Heart left ventricle (tissue), 16 donors: ENCODE data around the gene AIP. TPM values are rescaled to one million over a fixed set of nuclear protein-coding genes. Genes with fewer than 3 reads are reported as not detected.

ENCODE experiments used
- ATAC-seq, 4 donors: fragments of 200-7000 bp; cut with Tn5 transposase; one replicate each; pipeline ENCODE4 v1.9.1; 2020 to 2022; ENCODE audit warnings: moderate library complexity in 4 of 4, mild to moderate bottlenecking in 3 of 4, moderate number of reproducible peaks in 1 of 4
- DNase-seq, 5 donors: peaks; one replicate each; pipeline ENCODE4 v3.0.0-alpha.2; 2020
- H3K27ac ChIP-seq, 12 donors: fragments of 200-600 bp; sonication (generic) in 4 of 12; one replicate each; pipeline versions ENCODE4 v1.5.0 to v1.8.0; 2016 to 2022; ENCODE audit warnings: mild to moderate bottlenecking in 2 of 12
- H3K27me3 ChIP-seq, 9 donors: fragments of 200-600 bp; sonication (generic) in 2 of 9; one replicate each; pipeline versions ENCODE4 v1.5.1 to v1.8.0; 2016 to 2022; ENCODE audit warnings: mild to moderate bottlenecking in 3 of 9
- H3K36me3 ChIP-seq, 9 donors: fragments of 200-600 bp; sonication (generic) in 2 of 9; one replicate each; pipeline versions ENCODE4 v1.5.0 to v1.8.0; 2018 to 2022; ENCODE audit warnings: mild to moderate bottlenecking in 2 of 9
- H3K4me1 ChIP-seq, 12 donors: fragments of 200-600 bp; sonication (generic) in 4 of 12; one replicate each; pipeline versions ENCODE4 v1.5.0 to v1.8.0; 2016 to 2022; ENCODE audit warnings: mild to moderate bottlenecking in 3 of 12
- H3K4me3 ChIP-seq, 12 donors: fragments of 200-600 bp; sonication (generic) in 4 of 12; one replicate each; pipeline versions ENCODE4 v1.5.0 to v1.8.0; 2017 to 2022; ENCODE audit warnings: mild to moderate bottlenecking in 9 of 12, moderate library complexity in 4 of 12
- H3K9me3 ChIP-seq, 12 donors: fragments of 200-600 bp; sonication (generic) in 4 of 12; one replicate each; pipeline versions ENCODE4 v1.5.0 to v1.8.0; 2016 to 2022; ENCODE audit warnings: mild to moderate bottlenecking in 1 of 12
- CTCF ChIP-seq, 12 donors: fragments of 200-600 bp; sonication (generic) in 4 of 12; IDR thresholded peaks; one replicate each; pipeline versions ENCODE4 v1.5.0 to v1.8.0; 2018 to 2022; ENCODE audit warnings: antibody characterized with exemption in 12 of 12, mild to moderate bottlenecking in 5 of 12
- POLR2A ChIP-seq, 2 donors: fragments of 450-650 bp; IDR thresholded peaks; one replicate each; pipeline ENCODE4 v1.6.1; 2017; ENCODE audit warnings: antibody characterized with exemption in 2 of 2, mild to moderate bottlenecking in 2 of 2, moderate library complexity in 2 of 2
- WGBS, 4 donors: extraction: QIAGEN DNeasy Blood & Tissue Kit in 2 of 4; methylation state at CpG; one replicate each; pipeline versions ENCODE4 v1.1.5 to v1.1.7; 2013 to 2018; 5-methylcytosine and 5-hydroxymethylcytosine counted together
- intact Hi-C, 10 donors: fragments of 100-400 bp; cut with DNase I; formaldehyde crosslinking; loops; one replicate each; pipeline versions ENCODE4 v1.11.1 to v1.14.2; 2022
- polyA plus RNA-seq, 2 donors: library from polyadenylated mRNA; stranded (reverse); fragments of 200-250 nt; gene quantifications; one replicate each; pipeline ENCODE4 v1.2.3, GENCODE V29; 2013
- total RNA-seq, 9 donors: library from RNA; depleted of rRNA in 2 of 9; stranded (reverse); fragments of >200 nt in 2 of 9; fragmentation: NEBNext Ultra II Directional in 3 of 9; extraction: Animal tissue kit (Norgen Biotek cat#: 25700) in 3 of 9; gene quantifications; one replicate each; pipeline versions ENCODE4 v1.1.0 to v1.2.4, GENCODE V29; 2016 to 2023
- donor health status: ischemic (EF 13 %, LVEDD 7.1; RV severe dilation, severe dysfunction).
- donor health status: healthy with polysubstance abuse.
- donor health status: DM: no; HTN: yes; CAD: no.
- donor health status: DM: no; HTN: no; CAD: no.
- donor health status: ischemic (EF 25% LVEDD 6.9; RV normal size, moderate dysfunction).
- donor health status: ischemic (EF 25% LVEDD 5.7; RV mildly dilated, moderate dysfunction).
- donor health status: healthy.
- donor health status: DM: yes; HTN: yes; CAD: no.
- donor health status: ischemic (EF 35%, LVEDD 5.7; RV mildly dilated, moderate dysfunction).
- donor health status: nonischemic (EF 11% LVEDD 7.7; RV severe dilation, severe dysfunction).
- donor health status: DM: yes; HTN: yes; CAD: no.
- donor health status: PGD.
- donor health status: ischemic (EF 29% LVEDD 5.4; RV normal size, mild dysfunction).
- donor health status: nonischemic (EF 23%, LVEDD 6.1; RV moderate dilation, normal function).

The AIP gene
- total and polyA plus RNA-seq, 11 donors, result 41.7 to 96.4 (median 57.9) TPM

- Histone ChIP-seq H3K36me3 (no peaks in the 10 kb centered on the region), H3K9me3 (no peaks in the 10 kb centered on the region), H3K27ac (no peak overlapping the region), H3K27me3 (no peaks in the 10 kb centered on the region), H3K4me3 (no peak overlapping the region), H3K4me1 (peaks cover 0 to 29% (median 5%) of the 10 kb centered on the region in 12 donors)
- DNase-seq (no peak), ATAC-seq (no peak)
- intact Hi-C loops, result no loop called here
- TF ChIP-seq POLR2A (IDR thresholded peaks at IDR 0.05) (no peak), CTCF (IDR thresholded peaks at IDR 0.05) (no peak)
- 88 to 95% (median 94%) methylated on average over 15 to 21 of the region's 21 CpGs for WGBS, 4 donors
Observed at GRCh38 chr11:67453816-67454732, 28.8 kb upstream of the AIP start.

GRCh38 chr11:67455054-67455453, 27.8 kb upstream of the AIP start, which contains the start of gene CABP4:
TSS of gene CABP4 (plus strand) at chr11:67455354. CDS start at chr11:67455424, 70 bp downstream.
- no peak for TF ChIP-seq POLR2A (IDR thresholded peaks at IDR 0.05)
- TF ChIP-seq CTCF (IDR thresholded peaks at IDR 0.05), result no peak
- H3K36me3 ChIP-seq, result no peaks in the 10 kb centered on the region
- no peak for DNase-seq

GRCh38 chr11:67456068-67456705, 26.6 kb upstream of the AIP start:
- 79 to 87% (median 80%) methylated on average over 7 to 25 of the region's 25 CpGs for WGBS, 4 donors
- Histone ChIP-seq H3K27ac (no peak overlapping the region), H3K9me3 (no peaks in the 10 kb centered on the region), H3K4me1 (peaks cover 0 to 14% (median 5%) of the 10 kb centered on the region in 12 donors), H3K4me3 (no peak overlapping the region), H3K36me3 (no peaks in the 10 kb centered on the region), H3K27me3 (no peaks in the 10 kb centered on the region)
- TF ChIP-seq CTCF (IDR thresholded peaks at IDR 0.05) (no peak), POLR2A (IDR thresholded peaks at IDR 0.05) (no peak)
- ATAC-seq (no peak), DNase-seq (peak in 1 of 5 donors; percentile 22)
- intact Hi-C loops, result no loop called here

More at GRCh38 chr11:67455054-67455453, 27.8 kb upstream of the AIP start, which contains the start of gene CABP4:
- H3K27me3 ChIP-seq, result no peaks in the 10 kb centered on the region
- 90 to 96% (median 94%) methylated on average over 3 of the region's 3 CpGs for WGBS, 4 donors
- no peak within 1 kb of the TSS for H3K4me3 ChIP-seq
- intact Hi-C loops, result no loop called here
- H3K4me1 ChIP-seq, result peaks cover 0 to 21% (median 5%) of the 10 kb centered on the region in 12 donors
- no peak for ATAC-seq
- no peak within 1 kb of the TSS for H3K27ac ChIP-seq
- no peaks in the 10 kb centered on the region for H3K9me3 ChIP-seq

- Histone ChIP-seq H3K9me3 (no peaks in the 10 kb centered on the region), H3K4me3 (no peak overlapping the region), H3K36me3 (no peaks in the 10 kb centered on the region), H3K4me1 (peaks cover 0 to 8% (median 3%) of the 10 kb centered on the region in 12 donors), H3K27ac (no peak overlapping the region), H3K27me3 (no peaks in the 10 kb centered on the region)
- intact Hi-C loops, result no loop called here
- TF ChIP-seq POLR2A (IDR thresholded peaks at IDR 0.05) (no peak), CTCF (IDR thresholded peaks at IDR 0.05) (no peak)
- DNase-seq, result no peak
- 91 to 95% (median 93%) methylated on average over 11 to 12 of the region's 12 CpGs for WGBS, 4 donors
- ATAC-seq, result no peak
Observed at GRCh38 chr11:67457453-67457852, 25.4 kb upstream of the AIP start.
